Raji (cell line): Measurements from ENCODE around the gene MYO19.

Source experiments
- POLR2A ChIP-seq: IDR thresholded peaks from 2 replicates; pipeline ENCODE4 v1.6.1; 2011; ENCODE audit warnings: low read depth, low read length, control low read depth; ENCODE audit not compliant: insufficient read depth

The MYO19 gene

DNA sequence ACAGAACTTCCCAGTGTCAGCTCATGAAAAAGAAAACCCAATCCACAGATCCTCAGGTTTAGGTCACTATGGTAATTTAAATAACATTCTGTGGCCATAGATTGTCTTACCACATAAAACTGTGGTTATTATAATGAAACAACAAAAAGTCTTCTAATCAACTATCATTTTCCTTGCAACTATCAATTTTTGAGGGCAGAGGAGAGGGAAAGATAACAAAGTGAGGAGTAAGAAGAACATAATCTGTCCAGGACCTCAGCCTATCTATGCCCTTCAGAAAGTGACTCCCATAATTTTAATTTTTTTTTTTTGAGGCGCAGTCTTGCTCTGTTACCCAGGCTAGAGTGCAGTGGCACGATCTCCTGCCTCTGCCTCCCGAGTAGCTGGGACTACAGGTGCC lies 6.0 kb upstream of the MYO19 start:
- no peak for TF ChIP-seq POLR2A

GRCh38 chr17:36535669-36536081 lies 1.0 kb upstream of the MYO19 start:
- no peak for TF ChIP-seq POLR2A

- TF ChIP-seq POLR2A: no peak
These were observed 481 bp downstream of the MYO19 start for GRCh38 chr17:36533935-36534839.

- TF ChIP-seq POLR2A: no peak
These were observed 2.2 kb downstream of the MYO19 start for GRCh38 chr17:36532435-36532975.

GRCh38 chr17:36529121-36529520 lies 5.5 kb downstream of the MYO19 start:
- no peak for TF ChIP-seq POLR2A

- no peak for TF ChIP-seq POLR2A
These were observed 6.9 kb downstream of the MYO19 start for GRCh38 chr17:36527621-36528250.

DNA sequence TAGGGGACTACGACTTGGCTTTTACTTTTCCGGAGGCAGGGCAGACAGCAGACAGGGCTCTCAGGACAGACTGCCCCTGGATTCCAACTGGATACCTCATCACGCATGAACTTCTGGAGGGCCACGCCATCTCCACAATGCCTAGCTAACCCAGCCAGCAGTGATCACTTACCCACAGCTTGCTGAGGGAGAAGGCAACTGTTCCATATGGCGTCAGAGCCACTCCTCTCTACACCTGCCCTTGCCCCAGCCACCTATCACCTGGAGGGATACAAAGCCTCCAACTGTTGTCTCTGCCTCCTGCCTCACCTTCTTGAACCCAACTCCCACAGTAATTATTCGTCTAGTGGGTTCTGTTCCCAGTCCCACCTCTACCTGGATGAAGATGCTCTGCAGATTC lies 8.8 kb downstream of the MYO19 start:
- no peak for TF ChIP-seq POLR2A

DNA sequence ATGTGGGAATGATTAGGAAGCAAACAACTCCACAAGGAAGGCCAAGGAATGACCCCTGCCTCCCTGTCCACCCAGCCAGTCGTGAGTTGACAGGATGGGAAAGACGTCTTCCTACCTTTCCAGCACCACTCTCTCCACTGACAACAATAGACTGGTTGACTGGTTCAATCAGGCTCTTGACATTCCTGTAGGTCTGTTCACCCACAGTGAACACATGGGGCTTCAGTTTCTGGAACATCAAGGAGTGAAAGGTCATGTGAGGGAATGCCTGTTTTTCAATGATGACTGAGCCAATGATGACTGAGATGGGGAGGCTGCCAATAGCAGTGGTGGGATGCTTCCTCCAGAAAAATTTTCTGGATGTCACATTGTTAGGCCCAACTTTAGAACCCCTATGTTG lies 9.6 kb downstream of the MYO19 start:
- no peak for TF ChIP-seq POLR2A

GRCh38 chr17:36524428-36524876 lies 10.2 kb downstream of the MYO19 start:
- no peak for TF ChIP-seq POLR2A

GRCh38 chr17:36523113-36523512 lies 11.6 kb downstream of the MYO19 start:
- TF ChIP-seq POLR2A: no peak

DNA sequence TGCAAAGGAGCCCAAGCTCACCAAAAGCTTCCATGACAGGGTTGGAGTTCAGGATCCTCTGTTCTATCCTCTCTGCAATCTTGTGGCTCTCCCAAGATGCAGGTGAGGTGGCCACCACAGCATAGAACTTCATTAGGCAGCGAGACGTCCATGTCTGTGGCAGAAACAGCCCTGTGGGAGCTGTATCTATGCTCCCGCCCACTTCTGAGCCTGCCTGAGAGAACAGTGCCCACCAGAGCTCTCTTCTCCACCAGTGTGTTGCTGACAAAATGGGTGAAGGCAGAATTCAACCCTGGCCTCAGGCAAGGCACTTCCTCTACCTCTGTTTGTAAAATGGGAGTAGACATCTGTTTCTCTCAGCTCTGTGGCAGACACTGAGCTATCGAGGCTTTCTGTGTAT lies 18.8 kb downstream of the MYO19 start:
- TF ChIP-seq POLR2A: no peak

DNA sequence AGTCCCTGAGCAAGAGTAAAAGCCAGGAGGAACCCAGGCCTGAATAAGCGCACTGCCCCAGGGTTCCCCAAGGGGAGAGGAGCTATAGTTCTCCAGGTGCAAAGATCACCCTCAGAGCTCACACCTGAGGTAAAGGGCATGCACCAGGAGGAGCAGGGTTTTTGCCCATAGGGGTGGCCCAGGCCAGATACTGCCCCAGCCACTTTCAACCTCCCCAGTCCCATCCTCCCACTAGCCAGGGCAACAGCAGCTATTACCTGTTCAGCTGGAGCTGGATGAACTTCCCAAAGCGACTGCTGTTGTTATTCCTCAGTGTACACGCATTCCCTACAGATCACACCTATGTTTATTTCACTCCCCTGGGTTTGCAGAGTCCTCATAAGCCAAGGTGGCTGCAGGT lies 19.8 kb downstream of the MYO19 start:
- no peak for TF ChIP-seq POLR2A

- TF ChIP-seq POLR2A: no peak
These were observed 22.0 kb downstream of the MYO19 start for GRCh38 chr17:36512641-36513040.

DNA sequence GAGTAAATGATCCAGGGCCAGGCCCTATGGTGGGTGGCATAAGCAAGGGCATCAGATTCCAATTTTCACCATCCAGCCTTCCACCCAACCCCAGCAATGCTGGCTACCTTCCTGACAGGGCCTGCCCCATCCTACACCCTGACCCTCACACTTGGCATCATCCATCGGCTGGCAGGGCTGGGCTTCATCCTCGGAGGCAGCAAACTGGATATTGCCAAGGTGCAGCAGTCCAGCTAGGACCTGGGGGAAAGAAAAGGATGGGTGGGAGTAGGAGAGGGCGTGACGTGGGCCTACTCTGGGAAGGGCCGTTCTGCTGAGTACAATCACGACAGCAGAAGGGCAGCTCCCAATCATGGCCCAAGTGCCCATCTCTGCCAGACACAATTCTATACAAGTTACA lies 23.5 kb downstream of the MYO19 start:
- no peak for TF ChIP-seq POLR2A

- no peak for TF ChIP-seq POLR2A
These were observed 24.0 kb downstream of the MYO19 start for GRCh38 chr17:36510636-36511035.
